ENCODE measurements around the gene OSGIN1.
A peak's percentile ranks its signal among the peaks of the same experiment; 100 is the strongest.

OSGIN1 gene

GRCh38 chr16:83911290-83911689 lies 41.8 kb upstream of the OSGIN1 start:
- DNase-seq (ENCODE audit: extremely low spot score), result no peak
- TF ChIP-seq CTCF (IDR thresholded peaks at IDR 0.05; ENCODE audit: control extremely low read depth, extremely low read depth, low read depth, missing control alignments), result no peak
- POLR2A ChIA-PET, result no interaction called here
- CTCF ChIA-PET, result interaction anchor here (0.8 to 6.8 kb wide), 4 partner anchors 10 to 256 kb away, joined by 3 to 45 read pairs (median 4); no protein-coding TSS in a partner anchor

- CTCF ChIA-PET, result interaction anchor here (1.5 to 6.8 kb wide), 5 partner anchors 11 to 44 kb away, joined by 4 to 45 read pairs (median 4); partner anchors contain the start of gene MLYCD
- no peak for DNase-seq (ENCODE audit: extremely low spot score)
- no peak for TF ChIP-seq CTCF (IDR thresholded peaks at IDR 0.05; ENCODE audit: control extremely low read depth, extremely low read depth, low read depth, missing control alignments)
- POLR2A ChIA-PET, result no interaction called here
These were observed 40.4 kb upstream of the OSGIN1 start for GRCh38 chr16:83912519-83913244.

- TF ChIP-seq CTCF (IDR thresholded peaks at IDR 0.05; ENCODE audit: control extremely low read depth, extremely low read depth, low read depth, missing control alignments), result no peak
- DNase-seq (ENCODE audit: extremely low spot score), result no peak
- ChIA-PET CTCF (interaction anchor here (1.5 to 6.8 kb wide), 3 partner anchors 12 to 27 kb away, joined by 4 to 45 read pairs (median 5); partner anchors contain the start of gene MLYCD), POLR2A (no interaction called here)
These were observed 39.8 kb upstream of the OSGIN1 start for GRCh38 chr16:83913245-83913633.

- CTCF ChIA-PET, result interaction anchor here (6.8 kb wide), 1 partner anchor 11 kb away, joined by 45 read pairs; no protein-coding TSS in a partner anchor
These were observed 38.8 kb upstream of the OSGIN1 start for GRCh38 chr16:83914091-83914710.

GRCh38 chr16:83915081-83915480 lies 38.0 kb upstream of the OSGIN1 start:
- TF ChIP-seq CTCF (IDR thresholded peaks at IDR 0.05; ENCODE audit: control extremely low read depth, extremely low read depth, low read depth, missing control alignments), result no peak
- DNase-seq (ENCODE audit: extremely low spot score), result no peak
- ChIA-PET CTCF (interaction anchor here (6.8 kb wide), 1 partner anchor 10 kb away, joined by 45 read pairs; no protein-coding TSS in a partner anchor), POLR2A (no interaction called here)

More at GRCh38 chr16:83914091-83914710, 38.8 kb upstream of the OSGIN1 start:
- DNase-seq (ENCODE audit: extremely low spot score), result no peak
- POLR2A ChIA-PET, result no interaction called here
- TF ChIP-seq CTCF (IDR thresholded peaks at IDR 0.05; ENCODE audit: control extremely low read depth, extremely low read depth, low read depth, missing control alignments), result no peak

- peak; percentile 15 for DNase-seq (ENCODE audit: extremely low spot score)
- POLR2A ChIA-PET, result no interaction called here
- CTCF ChIA-PET, result interaction anchor here (6.8 kb wide), 1 partner anchor 10 kb away, joined by 45 read pairs; no protein-coding TSS in a partner anchor
- no peak for TF ChIP-seq CTCF (IDR thresholded peaks at IDR 0.05; ENCODE audit: control extremely low read depth, extremely low read depth, low read depth, missing control alignments)
These were observed 37.5 kb upstream of the OSGIN1 start for GRCh38 chr16:83915491-83915890.

Measured in GM10248 (cell line).